GM19463 (cell line): ENCODE results near the gene AHSG.

Experiments
- ATAC-seq: cut with Tn5 transposase; IDR thresholded peaks from one replicate; pipeline ENCODE4 v1.9.1; 2021; ENCODE audit warnings: mild to moderate bottlenecking, moderate library complexity; ENCODE audit not compliant: unreplicated experiment

AHSG gene

DNA sequence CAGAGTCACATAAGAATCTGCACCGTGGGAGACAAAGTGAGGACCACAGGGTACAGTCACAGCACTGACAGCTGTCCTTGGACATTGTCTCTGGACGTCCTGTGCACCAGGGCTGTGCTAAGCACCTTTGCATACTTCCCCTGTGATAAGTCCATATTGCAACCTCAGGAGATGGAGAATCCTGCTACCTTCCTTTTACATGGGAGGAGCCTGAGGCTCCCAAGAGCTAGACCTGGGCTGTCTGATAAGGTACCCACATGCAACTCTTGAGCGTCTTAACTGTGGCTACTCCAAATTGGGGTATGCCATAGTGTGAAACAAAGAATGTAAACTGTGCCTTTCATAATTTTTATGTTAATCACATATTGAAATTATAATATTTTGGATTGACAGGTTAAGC is 24.8 kb downstream of the AHSG start:
- no peak for ATAC-seq

DNA sequence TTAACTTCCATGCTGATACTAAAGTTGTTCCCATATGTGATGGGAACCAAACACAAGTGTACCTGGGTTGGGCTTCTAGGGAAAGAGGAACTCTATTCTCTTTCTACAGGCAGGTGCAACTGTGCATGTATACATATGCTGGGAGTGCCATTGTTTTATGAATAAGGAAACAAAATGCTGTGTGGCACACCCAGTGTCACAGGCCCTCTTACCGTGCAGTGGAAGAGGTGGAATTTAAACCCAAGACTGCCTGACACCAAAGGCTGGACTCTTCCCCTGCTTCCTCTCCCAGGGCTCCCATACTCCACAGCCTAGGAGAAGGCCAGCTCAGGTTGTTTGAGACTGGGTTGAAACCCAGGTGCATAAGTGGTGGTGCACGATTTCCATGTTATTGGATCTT is 25.4 kb downstream of the AHSG start:
- no peak for ATAC-seq

DNA sequence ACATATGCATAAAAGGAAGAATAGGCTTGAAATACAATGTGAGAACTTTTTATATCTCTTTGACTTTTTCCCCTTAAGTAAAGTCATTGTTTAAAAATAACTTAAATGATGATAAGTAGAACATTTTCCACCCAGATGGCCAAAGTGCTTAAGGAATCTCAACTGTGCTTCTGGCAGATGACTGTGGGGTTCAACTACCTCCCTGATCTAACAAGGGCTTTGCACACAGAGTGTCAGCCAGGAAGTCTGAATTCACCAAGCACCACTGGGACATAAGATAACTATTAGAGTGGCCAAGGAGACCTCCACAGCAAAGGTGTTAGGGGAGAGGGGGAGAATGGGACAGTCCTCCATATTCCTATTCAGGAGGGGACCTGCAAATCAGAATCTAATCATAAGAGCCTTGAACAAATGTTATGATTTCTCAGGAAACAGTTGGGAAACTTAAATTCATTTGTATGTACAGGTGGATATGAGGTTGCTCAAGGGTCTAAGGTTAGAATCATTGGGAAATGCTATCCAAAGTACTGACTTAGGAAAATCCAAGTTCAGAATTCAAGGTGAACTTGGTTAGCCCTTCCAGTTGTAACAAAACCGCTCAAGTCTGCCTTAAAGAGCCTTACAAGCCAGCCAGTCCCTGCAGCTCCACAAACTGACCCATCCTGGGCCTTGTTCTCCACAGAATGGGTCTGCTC is 27.1 kb downstream of the AHSG start, which contains the start of gene FETUB:
Gene FETUB (plus strand): TSS at position 622 of the 695 bp plus-strand sequence. CDS start 62 bp downstream, at position 684.
- ATAC-seq, result no peak

DNA sequence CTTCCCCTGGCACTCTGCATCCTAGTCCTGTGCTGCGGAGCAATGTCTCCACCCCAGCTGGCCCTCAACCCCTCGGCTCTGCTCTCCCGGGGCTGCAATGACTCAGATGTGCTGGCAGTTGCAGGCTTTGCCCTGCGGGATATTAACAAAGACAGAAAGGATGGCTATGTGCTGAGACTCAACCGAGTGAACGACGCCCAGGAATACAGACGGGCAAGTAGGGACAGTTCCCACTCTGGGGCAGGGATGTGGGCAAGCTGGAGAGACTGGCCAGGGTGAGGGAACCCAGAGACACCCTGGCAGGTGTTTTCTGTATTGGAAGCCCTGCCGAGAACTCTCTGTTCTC is 27.6 kb downstream of the AHSG start:
- no peak for ATAC-seq

DNA sequence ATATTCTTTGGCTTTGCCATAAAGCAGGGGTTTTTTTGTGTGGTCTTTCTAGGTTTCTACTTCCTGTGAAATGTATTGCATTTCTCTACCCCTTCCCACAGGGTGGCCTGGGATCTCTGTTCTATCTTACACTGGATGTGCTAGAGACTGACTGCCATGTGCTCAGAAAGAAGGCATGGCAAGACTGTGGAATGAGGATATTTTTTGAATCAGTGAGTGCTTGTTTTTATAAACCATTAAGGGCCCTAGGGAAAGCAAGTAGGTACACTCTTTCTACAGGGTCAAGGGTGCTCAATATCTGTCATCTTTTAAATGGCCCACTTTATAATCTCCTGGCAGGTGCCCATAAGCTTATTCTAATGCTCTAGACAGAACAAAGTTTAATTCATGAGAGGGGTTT is 28.1 kb downstream of the AHSG start:
- no peak for ATAC-seq

GRCh38 chr3:186642014-186642413 is 29.2 kb downstream of the AHSG start:
- ATAC-seq, result no peak

GRCh38 chr3:186643493-186643892 is 30.6 kb downstream of the AHSG start:
- no peak for ATAC-seq

- no peak for ATAC-seq
Observed at GRCh38 chr3:186644683-186645082, 31.8 kb downstream of the AHSG start.

DNA sequence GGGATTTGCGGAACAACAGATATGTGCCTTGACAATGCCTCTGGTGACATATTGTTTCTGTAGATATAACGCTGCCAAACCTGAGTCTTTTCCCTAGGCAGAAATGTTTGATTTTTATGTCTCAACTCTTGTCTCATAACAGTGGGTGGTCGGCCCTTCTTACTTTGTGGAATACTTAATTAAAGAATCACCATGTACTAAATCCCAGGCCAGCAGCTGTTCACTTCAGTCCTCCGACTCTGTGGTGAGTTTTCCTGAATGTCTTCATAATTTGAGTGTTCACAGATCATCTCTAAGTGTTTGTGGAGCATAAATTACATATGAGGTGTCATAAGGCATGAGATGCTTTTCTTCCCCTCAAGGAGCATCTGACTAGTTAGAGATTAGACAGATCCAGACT is 33.2 kb downstream of the AHSG start:
- no peak for ATAC-seq

DNA sequence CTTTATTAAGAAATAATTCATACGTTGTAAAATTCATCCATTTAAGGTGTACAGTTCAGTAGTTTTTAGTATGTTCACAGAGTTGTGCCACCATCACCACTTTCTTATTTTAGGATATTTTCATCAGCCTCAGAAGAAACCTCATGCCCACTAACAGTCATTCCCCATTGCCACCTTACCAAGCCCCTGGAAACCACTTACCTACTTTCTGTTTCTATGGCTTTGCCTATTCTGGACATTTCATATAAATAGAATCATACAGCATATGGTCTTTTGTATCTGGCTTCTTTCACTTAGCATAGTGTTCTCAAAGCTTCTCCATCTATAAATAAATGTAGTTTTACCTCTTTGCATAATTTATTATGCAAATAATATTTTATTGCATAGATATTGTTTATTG is 34.0 kb downstream of the AHSG start:
- no peak for ATAC-seq

- ATAC-seq, result no peak
Observed at GRCh38 chr3:186648851-186649250, 36.0 kb downstream of the AHSG start.

DNA sequence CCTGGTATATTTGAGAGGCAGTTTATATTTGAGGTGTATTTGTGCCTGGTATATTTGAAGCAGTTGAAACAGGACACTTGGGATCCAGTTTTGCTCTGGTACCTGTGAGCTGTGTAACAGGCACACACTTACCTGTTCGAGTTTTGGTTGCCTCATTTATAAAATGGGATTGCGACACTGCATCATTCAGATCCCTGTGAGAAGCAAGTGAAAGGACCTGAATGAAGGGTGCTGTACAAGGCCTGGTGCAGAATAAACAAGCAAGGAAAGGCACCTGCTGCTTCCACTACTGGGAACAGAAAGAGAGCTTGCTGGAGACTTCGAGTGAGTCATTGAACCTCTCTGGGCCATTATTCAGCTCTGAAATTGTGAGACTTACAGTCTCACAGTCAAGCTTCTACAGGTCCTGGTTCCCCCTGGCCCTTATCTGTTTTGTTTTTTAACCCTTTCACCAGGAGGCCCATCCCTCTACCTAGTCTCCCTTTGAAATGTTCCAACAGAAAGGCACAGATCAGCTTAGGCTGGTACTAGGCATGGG is 38.9 kb downstream of the AHSG start:
- ATAC-seq, result no peak

DNA sequence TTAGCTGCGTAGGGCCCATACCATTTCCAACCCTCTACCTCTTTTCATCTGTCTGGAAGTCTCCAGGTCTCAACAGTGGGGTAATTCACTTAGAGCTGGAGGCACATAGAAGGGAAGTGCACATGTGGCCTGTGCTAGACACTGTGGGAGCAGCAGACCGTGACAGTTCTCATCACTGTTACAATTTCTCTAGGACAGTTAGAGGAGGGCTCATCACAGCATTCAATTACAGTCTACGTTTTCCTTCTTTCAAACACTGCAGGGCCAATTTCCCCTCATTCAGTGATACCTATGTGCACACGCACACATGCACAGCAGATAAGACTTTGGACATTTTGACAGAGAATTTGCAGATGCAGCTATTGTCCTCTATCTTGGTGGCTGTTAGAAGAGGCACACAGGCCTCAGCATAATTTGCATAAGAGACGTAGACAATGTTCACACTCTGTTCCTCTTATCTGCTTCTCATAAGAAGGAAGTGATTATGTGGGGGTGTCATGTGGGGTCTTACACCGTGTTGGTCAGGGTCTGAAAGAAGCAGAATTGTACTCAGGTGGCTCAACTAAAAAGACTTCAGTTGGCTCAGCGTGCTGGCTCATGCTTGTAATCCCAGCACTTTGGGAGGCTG is 40.3 kb downstream of the AHSG start:
- ATAC-seq, result peak; percentile 94

DNA sequence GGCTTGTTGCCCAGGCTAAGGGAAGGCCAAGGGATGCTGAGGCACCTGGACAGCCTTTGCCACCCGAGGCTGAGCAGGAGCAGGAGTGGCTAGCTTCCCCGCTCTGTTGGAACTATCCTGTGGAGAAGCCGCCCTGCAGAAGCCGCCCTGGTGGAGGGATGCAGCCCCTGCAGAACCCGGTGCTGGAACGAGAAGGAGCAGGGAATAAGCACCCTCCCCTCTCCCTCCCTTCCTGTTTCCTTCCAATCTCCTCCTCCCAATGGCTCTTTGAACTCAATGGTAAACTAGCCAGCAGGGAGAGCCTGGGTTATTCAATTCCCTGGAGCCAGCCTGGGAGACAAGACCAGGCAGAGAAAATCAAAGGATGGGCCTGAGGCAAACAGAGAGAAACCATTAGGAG is 41.1 kb downstream of the AHSG start:
- no peak for ATAC-seq

DNA sequence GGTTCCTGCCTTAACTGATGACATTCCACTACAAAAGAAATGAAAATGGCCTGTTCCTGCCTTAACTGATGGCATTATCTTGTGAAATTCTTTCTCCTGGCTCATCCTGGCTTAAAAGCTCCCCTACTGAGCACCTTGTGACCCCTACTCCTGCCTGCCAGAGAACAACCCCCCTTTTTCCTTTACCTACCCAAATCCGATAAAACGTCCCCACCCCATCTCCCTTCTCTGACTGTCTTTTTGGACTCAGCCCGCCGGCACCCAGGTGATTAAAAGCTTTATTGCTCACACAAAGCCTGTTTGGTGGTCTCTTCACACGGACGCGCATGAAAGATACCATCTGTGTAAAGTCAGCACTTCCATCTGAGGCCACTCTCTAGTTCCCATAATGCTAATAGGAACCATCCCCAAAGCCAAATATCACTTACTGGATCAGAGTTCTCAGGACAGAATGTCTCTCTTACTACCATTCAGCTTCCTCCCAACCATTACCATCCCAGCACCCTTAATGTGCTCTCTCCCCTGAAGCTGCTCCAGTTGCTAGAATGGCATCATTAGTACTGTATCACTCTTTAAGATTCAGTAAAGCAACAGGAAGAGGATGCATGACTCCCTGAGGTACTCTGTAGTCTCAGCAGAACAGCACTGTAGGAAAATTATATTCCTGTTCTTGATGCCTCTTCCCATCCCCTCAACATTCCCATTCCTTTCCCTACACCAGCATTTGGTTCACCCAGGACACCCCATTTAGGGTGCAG is 50.7 kb downstream of the AHSG start:
- no peak for ATAC-seq

- no peak for ATAC-seq
Observed at GRCh38 chr3:186664119-186664495, 51.2 kb downstream of the AHSG start.

DNA sequence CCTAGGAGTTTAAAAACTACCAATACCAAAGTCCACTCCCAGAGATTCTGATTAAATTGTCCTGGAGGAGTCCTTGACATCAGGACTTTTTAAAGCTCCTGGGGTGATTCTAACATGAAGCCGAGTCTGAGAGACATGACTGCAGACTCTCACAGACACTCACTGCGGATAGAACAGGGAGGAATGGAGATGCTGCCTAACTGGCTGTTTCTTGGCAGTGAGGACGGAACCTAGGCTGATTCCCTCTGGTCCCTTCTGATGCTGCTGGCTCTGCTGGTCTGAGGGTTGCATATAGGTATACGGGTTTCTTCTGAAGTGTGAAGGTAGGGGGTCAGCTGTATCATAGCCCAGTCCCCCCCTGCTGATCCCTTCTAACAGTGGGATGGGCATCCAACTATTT is 51.6 kb downstream of the AHSG start:
- no peak for ATAC-seq

GRCh38 chr3:186665625-186666188 is 52.8 kb downstream of the AHSG start, which contains the start of gene HRG:
TSS of gene HRG (plus strand) at chr3:186666014. CDS start at chr3:186666032, 18 bp downstream.
- ATAC-seq, result no peak

- ATAC-seq, result no peak
Observed at GRCh38 chr3:186668426-186668825, 55.6 kb downstream of the AHSG start.

DNA sequence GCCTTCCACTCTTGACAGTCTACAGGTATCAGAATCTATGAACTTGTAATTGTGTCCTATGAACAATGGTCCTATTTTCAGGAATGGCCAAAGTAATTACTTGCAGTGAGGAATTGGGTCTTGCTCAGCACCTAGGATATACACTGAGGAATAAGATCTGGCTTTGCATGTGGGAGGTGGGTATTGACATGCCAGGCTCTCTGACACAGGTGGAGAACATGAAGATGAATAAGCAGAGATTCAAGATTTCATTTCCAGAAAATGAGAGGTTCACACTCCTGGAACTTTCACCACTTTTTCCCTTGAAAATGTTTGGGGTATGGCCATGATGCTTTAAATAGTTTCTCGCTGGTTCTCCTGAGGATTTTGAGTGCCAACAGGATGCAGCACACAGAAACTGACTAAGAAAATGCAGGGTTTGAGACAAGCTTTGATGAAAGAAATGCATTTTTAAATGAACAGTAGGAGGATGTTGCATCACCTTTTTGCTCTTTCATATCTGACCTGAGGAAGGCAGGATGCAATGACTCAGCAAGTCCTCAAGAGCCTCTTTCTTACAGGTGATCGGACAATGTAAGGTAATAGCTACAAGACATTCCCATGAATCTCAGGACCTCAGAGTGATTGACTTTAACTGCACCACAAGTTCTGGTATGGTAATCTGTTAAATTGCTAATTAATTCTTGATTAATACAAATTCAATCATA is 56.7 kb downstream of the AHSG start:
- no peak for ATAC-seq

DNA sequence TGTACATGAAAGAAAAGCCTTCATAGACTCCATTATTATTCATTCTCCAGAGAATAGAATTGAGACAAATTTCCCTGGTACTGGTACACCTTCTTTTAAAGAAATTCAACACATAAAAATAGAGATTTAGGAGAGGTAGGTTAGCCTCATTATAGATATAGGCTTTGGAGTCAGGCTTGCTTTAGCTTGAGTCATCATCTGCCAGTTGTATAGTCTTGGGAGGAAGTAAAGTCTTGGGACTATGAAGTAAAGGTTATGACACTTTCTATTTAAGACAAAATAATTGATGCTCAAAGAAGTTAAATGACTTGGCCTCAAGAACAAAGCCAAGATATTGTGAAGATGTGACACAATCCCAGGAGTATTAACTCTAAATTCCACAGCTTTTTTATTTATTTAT is 57.3 kb downstream of the AHSG start:
- ATAC-seq, result no peak
